Middle frontal gyrus (tissue), 1 donor: ENCODE results near the gene PDE5A.
"Not testable (repeated sequence)": the region's sequence is repeated elsewhere in the genome, so short reads cannot be mapped to it uniquely, and the experiment has no call there.

ENCODE experiments used
- DNase-seq: peaks from one replicate; pipeline ENCODE4 v3.0.0-alpha.2; 2015; ENCODE audit warnings: low spot score; ENCODE audit errors: extremely low spot score

The PDE5A gene

DNA sequence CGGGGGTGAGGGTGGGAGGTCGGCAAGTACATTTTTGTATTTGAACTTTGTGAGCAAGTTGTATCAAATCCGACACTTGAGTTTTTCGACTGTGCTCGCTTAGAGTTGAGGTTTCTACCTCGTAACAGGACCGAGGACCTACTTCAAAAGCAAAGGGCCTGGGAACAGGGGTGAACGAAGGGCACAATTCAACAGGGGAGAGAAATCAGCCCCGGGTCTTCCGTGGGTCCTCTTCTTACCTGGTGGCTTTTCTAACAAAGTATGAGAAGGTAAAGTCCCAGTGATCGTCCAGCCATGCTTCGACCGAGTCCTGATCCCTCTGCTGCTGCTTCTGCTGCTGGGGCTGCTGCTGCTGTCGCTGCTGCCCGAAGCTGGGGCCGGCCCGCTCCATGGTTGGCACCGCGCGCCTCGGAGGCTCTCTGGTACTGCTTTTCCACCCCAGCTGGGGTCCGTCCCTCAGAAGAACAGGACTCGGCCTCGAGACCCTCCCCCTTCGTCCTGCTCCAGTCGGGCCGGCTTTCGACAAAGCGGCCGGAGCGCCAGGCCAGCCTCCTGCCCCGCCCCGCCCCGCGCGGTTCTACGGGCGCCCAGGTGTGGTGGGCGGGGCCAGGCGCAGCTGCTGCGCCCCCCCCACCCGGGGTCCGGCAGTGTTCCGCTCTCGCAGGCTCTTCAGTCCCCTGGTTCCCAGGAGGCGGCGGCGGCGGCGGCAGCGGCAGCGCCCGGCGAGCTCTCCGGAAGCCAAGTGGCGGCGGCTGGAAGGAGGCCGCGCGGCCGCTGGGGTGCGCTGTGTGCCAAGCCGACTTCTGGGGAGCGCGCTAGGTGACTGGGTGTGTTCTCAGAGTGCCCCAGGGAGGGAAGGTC is at the start of gene PDE5A:
PDE5A (minus strand) TSS at position 524 of the 861 bp plus-strand sequence; CDS start at position 391, 133 bp downstream.
- DNase-seq, result peak; percentile 45

DNA sequence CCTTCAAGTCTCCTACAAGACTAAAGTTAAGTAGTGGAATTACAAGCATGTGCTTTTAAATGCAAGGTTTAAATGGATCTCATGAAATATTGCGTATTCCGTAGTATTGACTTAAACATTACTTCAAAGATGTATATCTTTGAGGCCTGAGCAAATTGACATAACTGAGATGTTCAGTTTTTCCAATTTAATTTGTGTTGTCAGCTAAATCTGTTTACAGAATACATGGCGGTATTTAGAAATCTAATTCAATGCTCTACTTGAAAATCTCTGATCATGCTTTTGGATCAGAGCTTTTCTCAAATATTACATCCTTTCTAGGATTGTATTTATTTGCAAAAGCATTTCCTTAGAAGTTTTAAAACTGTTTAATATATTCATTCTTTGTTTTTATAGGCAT is 47.5 kb upstream of the PDE5A start:
- no peak for DNase-seq

DNA sequence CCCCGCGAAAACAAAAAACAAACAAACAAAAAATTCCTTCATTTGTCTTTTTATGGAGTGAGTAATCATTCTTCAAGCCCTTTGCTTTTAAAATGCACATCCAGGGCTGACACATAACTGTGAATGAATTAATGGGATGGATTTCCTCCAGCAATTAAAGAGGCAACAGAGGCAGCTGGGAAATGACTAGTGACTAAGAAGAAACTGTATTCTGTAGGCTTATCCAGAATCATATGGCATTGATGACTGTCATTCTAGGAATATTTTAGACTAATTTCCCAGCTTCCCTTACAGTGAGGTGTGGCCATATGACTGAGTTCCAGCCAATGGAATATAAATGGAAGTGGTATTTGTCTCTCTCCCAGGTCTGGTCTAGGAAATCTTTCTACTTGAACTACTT is 46.8 kb upstream of the PDE5A start:
- DNase-seq, result no peak

DNA sequence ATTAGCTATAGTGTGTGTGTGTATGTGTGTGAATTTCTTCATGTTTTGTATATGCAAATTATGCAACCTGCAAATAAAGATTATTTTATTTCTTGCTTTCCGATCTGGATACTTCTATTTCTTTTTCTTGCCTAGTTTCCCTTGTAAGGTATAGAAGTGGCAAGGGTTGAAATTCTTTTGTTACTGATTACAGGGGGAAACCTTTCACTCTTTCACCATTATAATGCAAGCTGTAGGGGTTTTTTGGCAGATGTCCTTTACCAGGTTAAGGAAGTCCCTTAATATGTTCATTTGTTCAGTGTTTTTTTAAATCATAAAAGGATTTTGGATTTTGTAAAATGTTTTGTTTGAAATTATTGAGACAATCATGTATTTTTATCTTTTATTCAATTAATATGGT is 44.3 kb upstream of the PDE5A start:
- no peak for DNase-seq

DNA sequence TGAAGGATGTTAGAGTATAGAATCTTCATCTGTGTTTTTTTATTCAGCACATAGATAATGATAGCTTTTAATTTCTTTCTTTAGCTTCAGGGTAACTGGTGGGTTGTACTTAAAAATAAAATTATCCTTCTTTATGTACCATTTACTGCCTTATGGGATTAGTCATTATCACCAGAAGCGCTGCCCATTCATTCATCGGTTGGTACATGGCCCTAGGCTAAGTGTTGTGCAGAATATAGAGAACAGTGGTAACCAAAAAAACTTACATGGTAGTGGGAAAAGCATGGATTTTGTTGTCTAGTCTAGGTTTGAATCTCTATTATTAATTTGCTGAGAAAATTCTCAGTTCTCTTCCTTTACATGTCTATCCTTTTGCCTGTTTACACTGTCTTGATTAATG is 43.5 kb upstream of the PDE5A start:
- DNase-seq, result no peak

DNA sequence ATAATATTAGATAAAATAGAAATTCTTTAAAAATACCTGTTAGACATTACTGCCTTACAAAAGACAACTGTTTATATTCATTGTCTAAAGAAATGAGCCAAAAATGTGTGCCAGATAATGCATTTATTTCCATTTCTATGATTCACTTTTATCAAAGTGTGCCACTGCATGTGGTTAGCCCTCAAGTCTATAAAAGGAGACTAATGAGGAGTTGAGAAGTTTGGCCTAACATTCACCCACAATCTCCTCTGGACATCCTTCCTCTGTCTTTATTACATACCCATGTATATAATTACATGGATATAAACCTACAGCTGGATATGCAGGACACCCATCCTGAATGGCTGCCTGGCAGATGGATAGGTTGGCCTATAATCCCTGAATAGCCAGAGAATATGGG is 42.6 kb upstream of the PDE5A start:
- no peak for DNase-seq

DNA sequence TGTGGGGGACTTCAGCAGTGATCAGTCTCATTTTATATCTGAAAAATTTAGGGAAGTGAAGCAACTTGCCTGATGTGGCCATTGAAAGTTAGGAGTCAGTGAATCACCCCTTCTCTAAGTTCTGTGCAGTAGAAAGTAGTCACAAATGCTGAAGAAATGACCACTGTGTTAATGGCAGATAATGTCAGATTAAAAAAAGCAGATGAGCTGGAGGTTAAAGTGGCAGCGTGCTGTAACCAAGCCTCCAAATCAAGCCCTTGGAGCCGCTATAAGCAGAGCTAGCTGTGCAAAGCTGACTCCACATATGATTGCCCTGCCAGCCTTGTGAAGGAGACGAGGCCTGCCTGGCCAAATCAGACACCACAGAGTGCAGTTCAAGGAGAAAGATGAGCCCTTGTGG is 39.2 kb upstream of the PDE5A start:
- DNase-seq, result no peak

DNA sequence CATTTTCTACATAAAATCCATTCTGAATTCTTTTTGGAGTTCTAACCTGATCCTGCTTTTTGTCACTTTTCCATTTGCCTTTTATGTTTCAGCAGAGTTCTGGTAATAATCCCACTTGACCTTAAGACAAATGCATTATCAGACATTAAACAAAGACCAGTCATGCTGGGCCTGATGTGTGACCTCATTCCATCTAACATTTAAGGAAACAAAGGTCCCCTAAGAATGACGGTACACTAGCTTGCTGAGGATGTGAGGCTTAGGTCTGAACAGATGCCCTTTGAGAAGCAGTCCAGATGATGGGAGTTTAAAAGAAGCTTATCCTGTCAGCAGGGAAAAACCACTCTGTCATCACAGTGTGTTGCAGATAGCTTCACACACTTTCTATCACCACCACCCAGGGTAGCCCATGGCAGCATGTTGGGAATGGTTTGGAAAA is 38.1 kb upstream of the PDE5A start:
- no peak for DNase-seq

DNA sequence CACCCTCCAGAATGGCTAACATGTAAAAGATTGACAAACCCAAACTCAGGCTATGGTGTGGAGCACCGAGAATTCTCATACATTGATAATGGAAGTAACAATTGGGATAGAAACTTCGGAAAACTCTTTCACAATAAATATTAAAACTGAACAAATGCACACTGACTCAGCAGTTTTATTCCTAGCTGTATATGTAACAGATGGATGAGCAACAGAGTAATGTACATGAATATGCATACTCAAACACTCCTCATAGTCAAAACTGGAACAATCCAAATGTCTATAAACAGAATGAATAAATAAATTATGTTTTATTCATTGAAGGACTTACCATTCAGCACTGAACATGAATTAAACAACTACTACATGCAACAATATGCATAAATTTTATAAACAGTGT is 37.1 kb upstream of the PDE5A start:
- DNase-seq, result no peak

DNA sequence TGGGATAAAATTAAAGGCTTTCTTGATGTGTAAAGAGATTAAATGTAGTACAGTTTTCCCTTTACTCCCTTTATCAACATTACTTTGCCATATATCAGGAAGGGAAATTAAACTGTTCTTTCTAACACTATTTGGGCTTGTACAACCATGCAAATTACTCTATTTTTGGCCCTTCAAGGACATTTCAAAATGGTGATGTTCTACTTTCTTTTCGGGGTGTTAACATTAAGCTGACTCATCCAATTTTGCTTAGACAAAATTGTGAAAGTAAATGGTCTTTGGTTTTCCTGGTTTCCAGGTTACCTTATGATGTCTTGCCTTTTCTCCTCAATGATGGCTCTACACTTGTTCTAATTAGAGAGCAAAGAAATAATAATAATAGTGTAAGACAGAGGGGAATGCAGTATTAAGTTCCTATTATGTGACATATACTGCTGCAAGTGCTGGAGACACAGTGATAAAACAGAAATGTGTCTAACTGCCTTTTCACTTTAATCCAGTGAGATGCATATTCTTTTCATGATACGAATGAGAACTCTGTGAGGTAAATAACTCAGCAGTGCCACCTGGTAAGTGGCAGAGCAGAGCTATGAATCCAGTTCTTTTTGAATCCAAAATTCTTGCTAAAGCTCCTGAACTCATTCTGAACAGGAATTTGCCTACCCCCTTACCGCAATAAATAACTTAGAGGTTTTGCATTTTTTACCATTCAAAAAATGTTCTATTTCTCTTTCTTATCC is 35.7 kb upstream of the PDE5A start:
- DNase-seq, result no peak

DNA sequence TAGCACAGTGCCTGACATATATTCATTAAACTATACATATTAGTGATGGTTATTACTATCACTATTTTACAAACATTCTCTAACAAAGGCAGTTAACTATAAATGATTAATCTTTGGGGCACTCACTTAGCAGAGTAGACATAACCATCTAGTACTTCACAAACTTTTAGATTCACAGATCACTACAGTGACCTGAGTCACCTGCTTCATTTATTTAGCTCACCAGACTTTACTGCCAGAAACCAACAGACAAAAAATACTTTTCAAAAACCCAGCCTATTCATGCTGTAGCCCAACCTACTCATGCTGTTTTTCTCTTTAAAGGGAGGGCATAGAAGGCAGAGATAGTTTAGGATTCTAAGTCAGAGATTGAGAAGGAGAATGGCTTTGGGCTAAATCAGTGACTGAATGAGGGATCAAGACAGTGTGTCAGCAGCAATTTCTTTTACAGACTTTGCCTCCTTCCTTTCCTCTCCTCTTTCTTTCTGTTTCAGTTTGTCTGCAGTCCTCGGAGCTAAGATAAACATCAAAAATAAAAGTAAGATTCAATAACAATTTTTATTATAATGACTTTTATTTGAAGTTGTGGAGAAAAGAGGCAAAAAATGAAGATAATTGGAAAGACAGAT is 34.7 kb upstream of the PDE5A start:
- no peak for DNase-seq

DNA sequence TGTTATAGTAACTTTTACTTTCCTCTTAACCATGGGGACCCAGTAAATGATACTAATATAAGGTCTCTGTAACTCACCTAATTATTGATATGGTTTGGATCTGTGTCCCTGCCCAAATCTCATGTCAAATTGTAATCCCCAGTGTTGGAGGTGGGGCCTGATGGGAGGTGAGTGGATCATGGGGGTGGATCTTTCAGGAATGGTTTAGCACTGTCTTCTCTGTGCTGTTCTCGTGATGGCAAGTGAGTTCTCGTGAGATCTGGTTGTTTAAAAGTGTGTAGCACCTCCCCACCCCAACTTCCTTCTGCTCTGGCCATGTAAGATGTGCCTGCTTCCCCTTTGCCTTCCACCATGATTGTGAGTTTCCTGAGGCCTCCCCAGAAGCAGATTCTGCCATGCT is 34.0 kb upstream of the PDE5A start:
- not testable (repeated sequence) for DNase-seq

DNA sequence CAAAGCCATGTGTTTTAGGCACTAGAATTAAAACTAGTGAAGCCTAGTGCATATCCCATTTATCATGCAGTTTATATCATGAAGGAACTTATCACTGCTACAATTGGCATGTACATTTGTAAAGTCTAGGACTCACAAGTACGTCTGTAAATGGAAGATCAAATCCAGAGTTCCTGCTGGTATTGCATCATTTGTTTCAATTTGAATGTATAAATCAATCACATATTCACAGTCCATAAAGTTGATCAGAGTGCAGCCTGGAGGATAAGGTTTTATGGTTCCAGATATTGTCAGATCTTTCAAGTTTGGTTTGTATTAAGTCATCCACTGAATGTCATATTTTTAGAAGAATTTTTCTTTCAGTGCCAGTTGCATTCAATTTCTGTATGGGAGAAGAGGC is 32.6 kb upstream of the PDE5A start:
- no peak for DNase-seq

DNA sequence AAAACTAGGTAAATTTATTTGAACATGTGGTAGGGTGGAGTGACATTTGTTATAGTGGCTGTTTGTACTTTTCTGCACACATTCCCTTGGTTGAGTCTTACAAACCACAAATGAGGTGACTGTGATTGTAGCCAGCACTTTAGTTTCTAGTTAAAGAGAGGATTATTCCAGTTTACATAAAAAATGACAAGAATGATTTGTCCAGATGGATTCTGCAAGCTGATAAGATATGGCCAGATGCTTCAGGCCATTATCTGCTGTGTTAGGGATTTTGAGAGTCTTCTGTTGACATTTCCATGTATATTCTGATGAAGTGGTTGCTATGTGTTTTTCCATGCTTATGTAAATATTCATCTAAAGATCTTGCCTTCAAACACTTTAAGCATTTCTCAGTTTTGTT is 31.0 kb upstream of the PDE5A start:
- DNase-seq, result no peak

DNA sequence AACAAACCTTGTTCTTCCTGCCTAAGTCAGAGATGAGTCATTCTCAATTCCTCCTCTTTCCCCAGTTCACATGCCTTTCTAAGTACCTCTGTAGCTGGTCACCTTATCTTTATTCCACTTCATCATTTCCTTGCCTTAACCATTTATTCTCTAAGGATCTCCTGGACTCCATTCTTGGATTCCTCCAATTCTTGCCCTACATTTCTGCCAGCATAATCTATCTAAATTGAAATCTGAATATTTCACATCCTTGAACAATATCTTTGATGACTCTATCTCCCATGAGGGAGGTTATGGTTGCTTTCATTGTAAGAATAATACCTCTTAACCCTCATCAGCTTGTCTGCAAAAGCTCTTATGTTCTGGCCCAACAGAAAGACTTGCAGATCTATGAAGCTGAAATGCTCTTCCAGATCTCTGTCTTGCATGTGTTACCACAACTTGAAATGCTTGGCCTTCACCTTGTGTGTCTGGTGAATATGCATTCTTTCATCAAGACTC is 28.6 kb upstream of the PDE5A start:
- no peak for DNase-seq

DNA sequence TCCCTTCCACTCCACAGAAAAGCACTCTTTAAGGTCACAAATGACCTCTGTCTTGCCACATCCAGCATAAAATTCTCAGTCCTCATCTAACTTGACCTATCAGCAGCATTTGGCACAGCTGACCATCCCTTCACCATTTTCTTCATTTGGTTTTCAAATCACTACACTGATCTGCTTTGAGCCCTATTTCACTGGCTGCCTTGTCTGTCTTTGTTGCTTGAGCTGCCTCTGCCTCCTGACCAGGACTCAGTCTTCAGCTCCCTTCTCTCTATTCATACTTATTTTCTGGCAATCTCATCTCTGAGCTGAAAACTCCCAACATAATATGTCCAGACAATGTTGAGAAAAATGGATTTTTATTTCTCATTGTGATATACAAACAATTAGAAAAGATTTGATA is 27.7 kb upstream of the PDE5A start:
- no peak for DNase-seq

DNA sequence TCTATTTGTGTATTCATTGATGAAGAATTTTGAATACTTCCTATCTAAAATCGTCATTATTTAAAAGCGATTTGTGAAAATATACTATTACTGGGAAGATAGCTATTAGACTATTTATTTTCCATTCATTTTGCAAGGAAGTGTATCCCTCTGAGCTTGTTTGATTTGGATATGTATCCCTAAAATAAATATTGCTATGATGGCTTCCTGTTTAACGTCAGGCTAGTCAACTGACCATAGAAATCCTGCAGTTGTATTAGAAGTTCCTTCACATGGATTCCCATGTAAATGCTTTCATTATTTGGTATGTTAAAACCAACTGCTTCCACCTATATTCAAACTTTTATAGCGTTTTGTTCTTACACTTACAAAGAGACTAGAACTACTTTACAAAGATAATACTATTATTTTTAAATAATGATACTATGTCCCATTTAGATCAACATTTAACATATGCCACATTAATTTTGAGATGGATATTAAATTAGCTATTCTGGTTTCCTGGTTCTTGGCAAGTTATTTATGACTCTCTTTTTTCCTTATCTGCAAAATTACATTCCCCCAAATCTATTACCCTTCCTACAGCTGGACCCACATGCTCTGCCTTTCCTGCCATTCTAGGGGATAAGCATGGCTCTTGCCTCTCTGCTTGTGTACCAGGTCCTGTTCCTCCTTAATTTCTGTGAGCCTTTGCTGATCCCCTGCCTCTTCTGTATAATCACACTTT is 26.7 kb upstream of the PDE5A start:
- DNase-seq, result no peak

DNA sequence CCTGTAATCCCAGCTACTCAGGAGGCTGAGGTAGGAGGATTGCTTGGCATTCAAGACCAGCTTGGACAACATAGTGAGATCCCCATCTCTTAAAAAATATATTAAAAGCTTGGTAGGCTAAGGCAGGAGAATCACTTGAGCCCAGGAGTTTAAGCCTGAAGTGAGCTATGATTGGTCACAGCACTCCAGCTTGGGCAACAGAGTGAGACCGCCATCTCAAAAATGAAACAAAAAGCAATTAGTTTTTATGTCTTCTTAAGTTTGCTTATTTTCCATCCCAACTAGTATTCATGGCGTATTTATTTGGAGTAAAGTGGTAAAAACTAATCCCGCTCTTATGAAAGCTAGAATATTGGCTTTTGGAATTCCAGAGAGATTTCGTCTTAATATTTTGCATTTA is 25.4 kb upstream of the PDE5A start:
- DNase-seq, result no peak

DNA sequence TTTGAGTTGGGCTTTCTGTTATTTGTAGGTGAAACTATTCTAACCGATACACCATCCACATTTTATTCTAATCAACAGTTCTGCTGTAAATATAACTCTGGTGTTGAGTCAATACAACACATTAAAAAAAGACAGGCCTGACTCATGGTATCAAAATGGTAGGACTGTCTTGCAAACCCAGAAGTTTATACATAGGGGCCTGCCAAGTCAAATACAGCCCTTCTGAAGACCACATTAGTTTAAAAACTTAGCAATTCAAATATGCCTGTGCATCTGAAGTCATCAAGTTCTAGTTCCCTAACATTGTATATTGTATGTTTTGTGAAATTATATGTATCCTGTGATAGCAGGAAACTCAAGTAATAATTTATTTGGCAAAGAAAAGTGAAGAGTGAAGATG is 24.4 kb upstream of the PDE5A start:
- no peak for DNase-seq

DNA sequence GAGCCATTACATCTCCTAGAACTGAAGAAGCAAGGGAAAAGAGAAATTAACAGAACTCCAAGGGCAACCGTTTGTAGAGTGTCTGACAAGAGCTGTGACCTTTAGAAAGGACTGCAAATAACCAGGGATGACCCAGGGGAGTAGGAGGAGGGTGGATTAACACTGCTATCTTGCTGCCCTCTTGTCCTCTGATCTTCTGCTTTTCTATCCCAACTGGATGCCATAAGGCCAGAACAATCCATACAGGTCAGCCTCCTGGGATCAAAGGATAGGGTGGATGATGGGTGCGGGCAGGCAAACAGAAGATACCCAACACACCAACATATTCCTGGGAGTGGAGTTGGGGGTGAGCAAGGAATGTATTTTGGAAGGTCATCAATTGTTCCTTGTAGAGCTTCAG is 19.8 kb upstream of the PDE5A start:
- DNase-seq, result no peak

DNA sequence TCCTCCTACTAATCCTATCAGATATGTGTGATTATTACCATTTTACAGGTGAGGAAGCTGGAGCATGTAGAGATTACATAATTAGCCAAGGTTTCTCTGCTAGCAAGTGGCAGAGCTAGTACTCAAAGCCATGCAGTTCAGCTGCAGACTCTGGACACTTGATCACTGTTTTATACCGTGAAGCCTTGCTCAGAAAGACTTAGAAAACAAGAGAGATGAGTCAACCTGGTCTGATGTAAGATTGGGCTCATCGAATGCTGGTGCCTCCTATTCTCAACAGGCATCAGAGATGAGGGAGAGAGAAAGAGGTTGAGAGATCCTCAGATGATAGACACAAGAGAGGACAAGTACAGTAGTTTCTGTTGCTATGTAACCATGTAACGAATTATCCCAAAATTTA is 19.0 kb upstream of the PDE5A start:
- no peak for DNase-seq
